HG03565 (cell line): Measurements from ENCODE around the gene RPA1.
"Not testable (repeated sequence)": the region's sequence is repeated elsewhere in the genome, so short reads cannot be mapped to it uniquely, and the experiment has no call there.

Source experiments
- ATAC-seq: cut with Tn5 transposase; IDR thresholded peaks from one replicate; pipeline ENCODE4 v1.9.1; 2021; ENCODE audit warnings: mild to moderate bottlenecking, moderate library complexity; ENCODE audit not compliant: unreplicated experiment

Gene RPA1

DNA sequence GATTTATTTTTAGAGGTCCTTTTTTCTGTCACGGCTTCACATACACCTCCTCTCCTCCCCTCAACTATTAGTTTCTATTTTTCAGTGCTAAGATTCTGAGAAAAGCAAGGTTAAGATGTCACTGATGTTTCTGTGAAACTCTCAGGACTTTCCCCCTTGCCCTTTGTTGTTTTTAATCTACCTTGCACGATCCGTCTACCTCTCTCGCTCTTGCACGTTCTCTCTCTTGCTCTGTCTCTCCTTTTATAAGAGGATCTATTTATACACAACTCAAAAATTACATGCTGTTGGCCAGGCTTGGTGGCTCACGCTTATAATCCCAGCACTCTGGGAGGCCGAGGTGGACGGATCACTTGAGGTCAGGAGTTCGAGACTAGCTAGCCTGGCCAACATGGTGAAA, 43.6 kb downstream of the RPA1 start:
- ATAC-seq = no peak

GRCh38 chr17:1875597-1875996, 45.8 kb downstream of the RPA1 start:
- ATAC-seq = no peak

DNA sequence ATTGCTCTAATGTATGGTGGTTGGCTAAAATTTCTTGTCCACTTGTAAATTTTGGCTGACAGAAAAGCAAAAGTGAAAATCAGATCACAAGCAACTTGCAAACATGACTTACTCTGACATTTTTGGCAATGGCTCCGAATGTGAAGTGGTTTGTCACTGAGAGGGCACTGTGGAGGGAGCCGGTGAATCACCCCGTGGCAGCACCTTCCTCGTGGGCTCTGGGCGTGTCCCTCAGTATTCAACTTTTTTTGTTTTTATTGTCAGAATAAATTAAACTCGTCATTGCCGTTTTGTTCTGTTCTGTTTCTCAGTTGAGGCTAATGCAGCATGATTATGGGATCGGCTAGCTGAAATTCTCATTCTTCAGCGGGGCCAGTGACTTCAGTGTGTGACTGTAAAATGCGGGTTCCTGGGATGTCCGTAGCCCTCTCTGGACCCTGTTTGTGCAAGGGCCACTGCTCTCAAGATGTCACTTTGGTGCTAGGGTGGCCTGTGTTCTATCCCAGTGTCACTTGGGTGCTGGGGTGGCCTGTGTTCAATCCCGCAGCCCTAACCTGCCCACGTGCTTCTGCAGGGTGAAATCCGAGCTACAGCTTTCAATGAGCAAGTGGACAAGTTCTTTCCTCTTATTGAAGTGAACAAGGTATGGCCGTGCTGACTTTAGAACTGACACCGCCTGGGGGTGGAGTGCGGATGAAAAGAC, 48.8 kb downstream of the RPA1 start:
- ATAC-seq = no peak

- ATAC-seq = no peak
These were observed 51.2 kb downstream of the RPA1 start for GRCh38 chr17:1880851-1881630.

GRCh38 chr17:1882836-1883235, 53.0 kb downstream of the RPA1 start:
- no peak for ATAC-seq

DNA sequence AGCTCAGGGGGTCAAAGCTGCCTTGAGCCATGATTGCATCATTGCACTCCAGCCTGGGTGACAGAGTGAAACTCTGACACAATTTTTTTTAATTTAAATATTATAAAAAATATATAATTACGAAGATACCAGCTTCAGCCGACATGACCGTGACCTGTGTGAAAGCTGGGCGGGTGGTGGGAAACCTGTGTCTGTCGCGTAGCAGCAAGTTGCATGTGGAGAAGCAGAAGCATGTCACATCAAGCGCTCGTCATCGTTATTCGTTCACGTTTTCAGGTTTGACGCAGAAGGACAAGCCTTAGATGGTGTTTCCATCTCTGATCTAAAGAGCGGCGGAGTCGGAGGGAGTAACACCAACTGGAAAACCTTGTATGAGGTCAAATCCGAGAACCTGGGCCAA, 53.7 kb downstream of the RPA1 start:
- ATAC-seq = no peak

DNA sequence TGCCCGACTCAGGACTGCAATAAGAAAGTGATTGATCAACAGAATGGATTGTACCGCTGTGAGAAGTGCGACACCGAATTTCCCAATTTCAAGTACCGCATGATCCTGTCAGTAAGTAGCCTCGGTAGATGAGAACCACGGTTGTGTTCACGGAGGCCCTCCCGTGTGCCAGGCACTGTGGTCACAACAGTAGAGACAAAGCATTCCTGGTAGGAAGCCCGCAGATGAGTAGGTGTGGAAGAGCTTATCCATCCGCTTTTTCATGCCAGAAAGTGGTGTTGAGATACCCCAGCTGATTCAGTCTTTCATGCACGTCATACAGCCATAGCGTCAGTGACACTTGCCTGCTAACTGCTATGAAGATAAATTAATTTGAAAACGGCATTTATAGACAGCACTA, 58.9 kb downstream of the RPA1 start:
- no peak for ATAC-seq

- ATAC-seq = no peak
These were observed 61.1 kb downstream of the RPA1 start for GRCh38 chr17:1890758-1891450.

DNA sequence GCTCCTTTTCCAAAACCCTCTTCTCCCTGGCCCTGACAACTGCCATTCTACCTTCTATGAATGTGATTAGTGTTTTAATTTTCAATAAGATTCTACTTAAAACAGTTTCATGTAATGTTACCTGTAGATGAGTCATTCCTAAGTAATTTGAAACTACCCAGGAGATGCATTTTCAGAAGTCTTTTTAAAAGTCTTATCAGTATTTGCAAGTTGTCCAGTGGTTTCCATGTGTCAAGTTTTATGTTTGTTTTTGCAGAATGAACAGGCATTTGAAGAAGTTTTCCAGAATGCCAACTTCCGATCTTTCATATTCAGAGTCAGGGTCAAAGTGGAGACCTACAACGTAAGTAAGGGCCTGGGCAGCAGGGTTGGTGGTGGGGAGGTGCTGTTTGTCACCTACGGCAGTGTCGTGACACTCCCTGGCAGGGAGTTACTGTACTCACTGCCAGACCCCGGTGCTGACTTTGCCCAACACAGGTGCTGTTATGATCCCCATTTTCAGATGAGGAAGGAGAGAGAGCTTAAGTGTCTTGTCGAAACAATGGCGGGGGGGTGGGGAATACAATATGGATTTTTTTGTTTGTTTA, 65.0 kb downstream of the RPA1 start:
- ATAC-seq = no peak

- ATAC-seq = not testable (repeated sequence)
These were observed 65.7 kb downstream of the RPA1 start for GRCh38 chr17:1895479-1895878.

DNA sequence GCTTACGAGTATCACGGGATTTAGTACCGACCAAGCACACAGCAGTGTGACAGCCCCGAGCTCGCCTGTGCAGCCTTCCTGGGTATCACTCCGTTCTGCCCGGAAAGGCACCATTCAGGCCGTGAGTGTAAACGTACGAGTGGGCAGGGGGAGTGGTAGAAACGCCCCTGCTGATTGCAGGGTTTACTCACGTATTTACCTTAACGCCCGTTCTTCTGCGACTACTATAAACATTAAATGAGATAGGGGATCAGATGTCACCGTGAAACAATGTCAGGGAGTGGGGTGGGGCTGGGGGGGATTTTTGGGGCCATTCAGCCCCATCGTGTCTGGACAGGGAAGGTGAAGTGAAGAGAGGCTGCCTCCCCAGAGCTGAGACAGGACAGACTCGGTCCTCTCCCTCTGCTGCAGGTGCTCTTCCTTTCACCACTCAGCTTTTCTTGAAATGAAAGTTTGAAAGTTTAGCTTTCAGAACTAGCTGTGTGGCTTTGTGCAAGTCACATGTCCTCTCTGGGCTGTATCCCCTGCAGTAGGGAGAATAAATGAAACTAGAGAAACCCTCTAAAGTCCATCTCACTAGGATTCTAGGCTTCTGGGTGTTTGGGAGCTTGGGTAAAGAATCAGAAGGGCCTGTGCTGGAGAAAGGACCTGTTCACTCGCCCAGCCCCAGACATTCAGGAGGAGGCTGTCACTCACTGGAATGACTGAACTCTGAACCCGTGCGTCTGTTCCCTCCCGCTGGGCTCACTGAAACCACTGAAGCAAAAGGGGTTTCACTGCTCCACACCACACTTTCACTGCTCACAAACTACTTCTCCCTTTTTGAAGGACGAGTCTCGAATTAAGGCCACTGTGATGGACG, 66.7 kb downstream of the RPA1 start:
- no peak for ATAC-seq

DNA sequence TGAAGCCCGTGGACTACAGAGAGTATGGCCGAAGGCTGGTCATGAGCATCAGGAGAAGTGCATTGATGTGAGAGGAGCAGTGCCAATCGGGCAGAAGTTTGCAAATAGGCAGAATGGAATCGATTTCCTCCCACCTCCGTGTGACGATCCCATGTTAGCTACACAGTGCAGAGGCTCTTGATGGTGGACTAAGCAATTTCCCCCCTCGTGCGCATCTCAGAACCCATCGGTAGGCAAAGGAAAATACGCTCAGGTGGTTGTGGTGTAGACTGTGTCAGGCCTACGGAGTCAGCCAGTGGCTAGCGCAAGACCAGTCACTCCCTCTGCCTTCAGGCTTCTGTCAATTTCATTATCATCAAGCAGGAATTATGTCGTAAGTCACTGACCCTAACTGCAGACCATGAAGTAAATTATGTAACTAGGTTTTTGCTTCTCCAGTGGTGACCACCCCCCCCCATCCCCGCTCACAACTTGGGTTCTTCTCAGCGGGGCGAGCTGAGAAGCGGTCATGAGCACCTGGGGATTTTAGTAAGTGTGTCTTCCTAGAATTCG, 67.4 kb downstream of the RPA1 start:
- no peak for ATAC-seq

GRCh38 chr17:1898332-1898731, 68.5 kb downstream of the RPA1 start:
- no peak for ATAC-seq

GRCh38 chr17:1898872-1899271, 69.1 kb downstream of the RPA1 start:
- no peak for ATAC-seq

DNA sequence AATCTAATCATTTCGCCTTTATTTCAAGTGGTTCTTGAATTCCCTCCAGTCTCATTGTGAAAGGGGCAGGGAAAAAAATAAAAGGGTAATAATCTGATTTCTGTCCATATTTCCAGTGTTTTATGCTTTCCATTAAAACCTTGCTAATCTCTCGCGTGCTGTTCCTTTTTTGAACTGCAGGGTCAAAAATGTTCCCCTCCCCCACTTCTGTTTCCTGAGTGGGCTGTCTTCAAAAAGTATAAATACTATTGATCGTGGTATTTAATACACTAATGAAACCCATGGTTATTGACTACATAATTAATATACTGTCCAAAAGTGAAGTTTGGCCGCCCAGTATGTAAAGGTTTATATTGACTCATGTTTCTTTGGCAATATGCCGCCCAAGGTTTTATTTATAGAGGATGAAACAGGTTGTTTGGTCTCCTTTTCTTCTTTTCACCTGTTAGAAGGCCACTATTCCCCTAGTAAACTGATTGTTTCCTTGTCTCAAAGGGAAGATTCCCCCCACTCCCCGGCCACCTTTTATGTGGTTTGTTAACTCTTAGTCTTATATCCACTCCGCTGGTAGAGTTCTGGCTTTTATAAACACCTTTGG, 69.7 kb downstream of the RPA1 start:
- no peak for ATAC-seq

- ATAC-seq = no peak
These were observed 74.7 kb downstream of the RPA1 start for GRCh38 chr17:1904273-1905182.

DNA sequence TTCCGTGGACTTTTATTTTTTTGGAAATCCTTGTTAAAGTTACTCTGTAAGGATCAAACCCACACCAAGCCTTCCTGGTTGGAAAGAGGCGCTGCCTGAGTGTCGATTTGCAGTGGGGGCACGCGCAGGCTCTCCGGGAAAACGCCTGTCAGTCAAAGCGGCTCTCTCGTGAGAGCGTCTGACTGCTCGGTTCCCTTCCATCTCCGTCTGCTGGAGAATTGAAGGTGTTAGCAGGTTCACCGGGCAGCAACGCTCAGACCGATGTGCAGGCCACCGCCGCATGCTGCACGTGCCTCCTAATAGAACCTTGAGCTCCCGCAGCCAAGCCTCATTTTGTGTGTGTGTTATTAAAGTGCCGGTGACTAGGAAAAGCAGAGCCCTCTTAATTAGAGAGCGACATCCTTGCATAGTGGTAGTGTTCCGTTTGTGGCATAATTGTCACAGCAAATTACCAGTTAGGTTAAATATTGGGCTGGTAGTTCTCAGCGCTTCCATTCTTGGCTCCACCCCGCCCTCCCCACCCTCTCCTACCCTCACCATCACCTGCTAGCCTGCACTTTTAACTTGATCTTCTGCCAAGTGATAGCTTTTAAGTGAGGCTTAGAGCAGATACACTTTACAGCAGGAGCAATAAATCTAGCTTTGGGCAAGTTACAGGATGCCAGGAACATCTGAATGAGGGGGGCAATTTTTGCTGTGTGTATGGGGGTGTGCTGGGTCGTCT, 75.5 kb downstream of the RPA1 start:
- no peak for ATAC-seq

GRCh38 chr17:1906662-1907101, 76.9 kb downstream of the RPA1 start:
- ATAC-seq = no peak
